GM12878 (cell line): ENCODE results near the gene LUZP2. TPM values are rescaled to one million over a fixed set of nuclear protein-coding genes. Genes with fewer than 3 reads are reported as not detected.

ENCODE experiments used
- ATAC-seq: fragments of 200-7000 bp; cut with Tn5 transposase; 3 replicates; pipeline ENCODE4 v1.9.1; 2020; ENCODE audit warnings: mild to moderate bottlenecking, moderate library complexity
- BruUV-seq: library from RNA; stranded (reverse); fragments of 400-500 nt; replicated peaks from 2 replicates; lab custom pipeline; 2021; lab: Mats Ljungman, UMichigan
- CTCF ChIA-PET: fragments of 300-600 bp; sonication (Branson Sonifier 250); formaldehyde crosslinking; extraction: SDS; loops from one replicate; lab custom pipeline; 2021; ENCODE audit warnings: inconsistent platforms; lab: Yijun Ruan, JAX
- POLR2A ChIA-PET: fragments of 350-600 bp; formaldehyde crosslinking; extraction: SDS; loops from one replicate; lab custom pipeline; 2021; ENCODE audit warnings: inconsistent platforms; lab: Charles Lee
- RAD21 ChIA-PET: fragments of 300-600 bp; sonication (Branson Sonifier 250); formaldehyde crosslinking; loops from one replicate; lab custom pipeline; 2023; ENCODE audit warnings: antibody characterized with exemption; ENCODE audit not compliant: unreplicated experiment; lab: Charles Lee
- SMC1A ChIA-PET: fragments of 300-600 bp; sonication (Branson Sonifier 250); formaldehyde crosslinking; loops from one replicate; lab custom pipeline; 2023; ENCODE audit not compliant: unreplicated experiment, uncharacterized antibody; lab: Charles Lee
- DNase-seq: peaks from one replicate; pipeline ENCODE4 v3.0.0-alpha.2; 2011; ENCODE audit warnings: low read depth, low spot score
- FAIRE-seq: peaks from 3 replicates; lab custom pipeline; 2011; peaks lifted over from hg19 to GRCh38; lab: Jason Lieb, UNC
- H2AFZ ChIP-seq: 2 replicates; pipeline ENCODE4 v1.6.0; 2011; ENCODE audit warnings: low read depth, low read length, control low read depth; ENCODE audit not compliant: control insufficient read depth
- H3K27ac ChIP-seq: 2 replicates; pipeline ENCODE4 v1.5.1; 2011; ENCODE audit warnings: control low read depth; ENCODE audit not compliant: control insufficient read depth, insufficient read depth
- H3K27me3 ChIP-seq, 2 experiments: replicated peaks in 1 of 2; 2 replicates each; pipeline versions ENCODE4 v1.6.0 to v1.6.1; 2011; ENCODE audit warnings: low read length in 1 of 2; ENCODE audit not compliant: control insufficient read depth in 2 of 2, insufficient read depth in 2 of 2
- H3K36me3 ChIP-seq, 2 experiments: 2 replicates each; pipeline ENCODE4 v1.5.1; 2011; ENCODE audit warnings: low read length in 1 of 2; ENCODE audit not compliant: control insufficient read depth in 2 of 2, insufficient read depth in 2 of 2
- H3K4me1 ChIP-seq: 2 replicates; pipeline ENCODE4 v1.6.1; 2011; ENCODE audit warnings: mild to moderate bottlenecking, low read length, moderate library complexity, mixed read lengths; ENCODE audit not compliant: control insufficient read depth, insufficient read depth
- H3K4me2 ChIP-seq: 2 replicates; pipeline ENCODE4 v1.6.0; 2011; ENCODE audit warnings: control low read depth; ENCODE audit not compliant: control insufficient read depth, insufficient read depth
- H3K4me3 ChIP-seq: fragments of 200-600 bp; sonication (generic); 2 replicates; pipeline ENCODE4 v1.5.1; 2016
- H3K79me2 ChIP-seq: 2 replicates; pipeline ENCODE4 v1.6.0; 2011; ENCODE audit warnings: low read length; ENCODE audit not compliant: control insufficient read depth, insufficient read depth
- H3K9ac ChIP-seq: 2 replicates; pipeline ENCODE4 v1.8.0; 2011; ENCODE audit warnings: low read length, control low read depth, mixed read lengths; ENCODE audit not compliant: control insufficient read depth, insufficient read depth
- H3K9me3 ChIP-seq: replicated peaks from 3 replicates; pipeline ENCODE4 v1.5.1; 2011; ENCODE audit warnings: mild to moderate bottlenecking, low read length; ENCODE audit not compliant: control insufficient read depth, insufficient read depth
- H4K20me1 ChIP-seq: 2 replicates; pipeline ENCODE4 v1.6.0; 2011; ENCODE audit not compliant: control insufficient read depth, insufficient read depth
- CTCF ChIP-seq, 3 experiments: IDR thresholded peaks in 2 of 3; conservative IDR thresholded peaks in 1 of 3; 2 replicates each; pipeline ENCODE4 v1.5.1; 2011; ENCODE audit warnings: low read depth in 3 of 3, low read length in 3 of 3, mild to moderate bottlenecking in 3 of 3, control low read depth in 2 of 3, moderate library complexity in 2 of 3, inconsistent platforms in 1 of 3, mixed read lengths in 1 of 3; ENCODE audit not compliant: control insufficient read depth in 2 of 3, insufficient read depth in 1 of 3; ENCODE audit errors: extremely low read depth in 1 of 3
- FOXK2 ChIP-seq: fragments of 450-650 bp; IDR thresholded peaks from 2 replicates; pipeline ENCODE4 v1.6.1; 2017; ENCODE audit warnings: mild to moderate bottlenecking, moderate library complexity
- GABPA ChIP-seq: IDR thresholded peaks from 2 replicates; pipeline ENCODE4 v1.6.1; 2014; ENCODE audit warnings: antibody characterized with exemption, low read depth, mild to moderate bottlenecking, inconsistent platforms
- MAX ChIP-seq: IDR thresholded peaks from 2 replicates; pipeline ENCODE4 v1.6.1; 2012; ENCODE audit warnings: low read depth, low read length, improper control_type of control experiment
- MEF2A ChIP-seq: IDR thresholded peaks from 2 replicates; pipeline ENCODE4 v1.6.1; 2011; ENCODE audit warnings: low read depth, mild to moderate bottlenecking, low read length, moderate library complexity; ENCODE audit not compliant: insufficient read depth
- MEF2B ChIP-seq: fragments of 450-650 bp; IDR thresholded peaks from 2 replicates; pipeline ENCODE4 v1.6.1; 2018; ENCODE audit warnings: mild to moderate bottlenecking, moderate library complexity; ENCODE audit not compliant: partially characterized antibody, poor library complexity, severe bottlenecking
- POLR2AphosphoS5 ChIP-seq: IDR thresholded peaks from 2 replicates; pipeline ENCODE4 v1.6.1; 2011; ENCODE audit warnings: mild to moderate bottlenecking, low read length, inconsistent platforms
- RELB ChIP-seq: fragments of 450-650 bp; IDR thresholded peaks from 2 replicates; pipeline ENCODE4 v1.6.1; 2017; ENCODE audit warnings: low read depth, mild to moderate bottlenecking, moderate library complexity
- WRNIP1 ChIP-seq: IDR thresholded peaks from 2 replicates; pipeline ENCODE4 v1.6.1; 2011; ENCODE audit warnings: low read depth, low read length, improper control_type of control experiment, borderline replicate concordance
- ZBTB11 ChIP-seq: fragments of 450-650 bp; formaldehyde crosslinking; IDR thresholded peaks from 2 replicates; pipeline ENCODE4 v1.5.0; 2022; ENCODE audit warnings: mild to moderate bottlenecking, missing genetic modification characterization
- ZNF622 ChIP-seq: fragments of 450-650 bp; IDR thresholded peaks from 2 replicates; pipeline ENCODE4 v1.6.1; 2017; ENCODE audit warnings: mild to moderate bottlenecking, inconsistent platforms
- WGBS: methylation state at CpG from one replicate; pipeline ENCODE4 v1.1.6; 2016; ENCODE audit warnings: low lambda C conversion rate; ENCODE audit not compliant: insufficient replicate concordance, insufficient coverage; ENCODE audit errors: missing lambda C conversion rate; 5-methylcytosine and 5-hydroxymethylcytosine counted together
- in situ Hi-C: fragments of 300-500 bp; cut with MboI; formaldehyde crosslinking; loops from 9 replicates; pipeline ENCODE4 v1.14.3; 2018; ENCODE audit warnings: mixed read lengths
- intact Hi-C: fragments of 100-400 bp; cut with micrococcal nuclease; formaldehyde crosslinking; loops from one replicate; pipeline ENCODE4 v1.14.2; 2022; ENCODE audit not compliant: unreplicated experiment
- polyA plus RNA-seq, 11 experiments: library from polyadenylated mRNA; depleted of rRNA in 4 of 11; unstranded in 6 of 11; stranded (reverse) in 5 of 11; fragments of >200 nt; fragmentation: Nextera tagmentation in 4 of 11; fragmentation: Illumina TruSeq in 1 of 11; extraction: Ambion mirVana in 4 of 11; extraction: Trizol in 1 of 11; gene quantifications; 1 replicate in 1 of 11; 2 replicates in 10 of 11; pipeline versions ENCODE4 v1.2.1 to v1.2.3, GENCODE V29; 2011 to 2016; ENCODE audit warnings: inconsistent platforms in 2 of 11, missing spikeins in 2 of 11, low read depth in 1 of 11
- total RNA-seq, 4 experiments: library from RNA; depleted of rRNA in 3 of 4; stranded (reverse); fragments of >200 nt in 3 of 4; fragmentation: Illumina TruSeq in 1 of 4; extraction: Trizol in 1 of 4; gene quantifications; 2 replicates each; pipeline versions ENCODE4 v1.2.1 to v1.2.3, GENCODE V29; 2013 to 2021

Gene LUZP2
- total and polyA plus RNA-seq, 10 of the 15 experiments (the other 5 are each of a cell fraction or from before 2014, with no cell fraction given) = not detected

- TF ChIP-seq ZBTB11 (CRISPR knock-in tag) = no peak
- TF ChIP-seq GABPA = no peak
- no peak for TF ChIP-seq RELB
Observed at GRCh38 chr11:24781288-24781687, 284.4 kb downstream of the LUZP2 start (continued).

GRCh38 chr11:24793479-24793878 is 296.6 kb downstream of the LUZP2 start:
- POLR2A ChIA-PET = no interaction called here

More at GRCh38 chr11:24793479-24793878, 296.6 kb downstream of the LUZP2 start:
- TF ChIP-seq MEF2B (no peak), MEF2A (no peak), WRNIP1 (no peak), CTCF (IDR thresholded peaks at IDR 0.05 in 2 of 3, conservative IDR thresholded peaks at IDR 0.05 in 1 of 3; ENCODE audit: control insufficient read depth in 2 of 3, extremely low read depth in 1 of 3, insufficient read depth in 1 of 3, low read depth in 3 of 3, low read length in 3 of 3) (no peak), ZNF622 (no peak), MAX (no peak), FOXK2 (no peak), POLR2AphosphoS5 (no peak)
- ATAC-seq (no peak), FAIRE-seq (no peak), DNase-seq (no peak)
- Histone ChIP-seq H3K9me3 (no peaks in the 10 kb centered on the region), H3K9ac (no peak overlapping the region), H3K27me3 (no peaks in the 10 kb centered on the region), H4K20me1 (no peaks in the 10 kb centered on the region), H3K27ac (no peak overlapping the region), H3K36me3 (no peaks in the 10 kb centered on the region), H3K4me3 (no peak overlapping the region), H2AFZ (no peak overlapping the region), H3K4me1 (no peaks in the 10 kb centered on the region), H3K79me2 (no peaks in the 10 kb centered on the region), H3K4me2 (no peak overlapping the region)
- intact Hi-C loops = no loop called here
- BruUV-seq = no TSS peak
- in situ Hi-C loops = no loop called here
- ChIA-PET CTCF (interaction anchor here (1.2 kb wide), 1 partner anchor 9 kb away, joined by 3 read pairs; no protein-coding TSS in a partner anchor), SMC1A (no interaction called here), RAD21 (no interaction called here)
- 40% methylated on average over 2 of the region's 2 CpGs for WGBS
